ENCODE results near the gene MB. TPM values are rescaled to one million over a fixed set of nuclear protein-coding genes. Genes with fewer than 3 reads are reported as not detected.

MB gene
- total RNA-seq, 1 experiment from 2014 or later: 1.5 TPM

DNA sequence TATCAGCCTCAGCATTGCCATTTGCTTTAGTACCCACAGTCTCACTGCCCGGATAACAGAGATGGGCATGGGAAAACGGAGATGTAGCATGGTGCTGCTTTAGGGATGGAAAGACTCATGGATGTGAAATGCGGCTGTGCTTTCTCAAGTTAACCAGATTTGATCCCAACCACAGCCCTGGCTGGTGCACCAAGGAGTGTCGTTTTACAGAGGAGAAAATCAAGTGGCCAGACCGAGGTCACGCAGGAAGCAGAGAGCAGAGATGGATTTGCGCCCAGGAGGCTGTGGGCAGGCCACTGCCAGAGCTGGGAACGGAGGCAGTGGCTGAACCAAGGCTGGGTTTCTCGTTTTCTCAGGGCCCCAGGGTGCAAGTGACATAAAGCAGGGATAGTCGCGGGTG lies 9.0 kb downstream of the MB start (continued):
- TF ChIP-seq, protein P1, sequence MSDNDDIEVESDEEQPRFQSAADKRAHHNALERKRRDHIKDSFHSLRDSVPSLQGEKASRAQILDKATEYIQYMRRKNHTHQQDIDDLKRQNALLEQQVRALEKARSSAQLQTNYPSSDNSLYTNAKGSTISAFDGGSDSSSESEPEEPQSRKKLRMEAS (IDR thresholded peaks at IDR 0.05): no peak
- TF ChIP-seq SP1 (IDR thresholded peaks at IDR 0.05; ENCODE audit: low read depth): no peak

GRCh38 chr22:35606916-35607315 lies 10.2 kb downstream of the MB start:
- H4K20me1 ChIP-seq (ENCODE audit: insufficient read depth): no peaks in the 10 kb centered on the region
- H3K36me3 ChIP-seq (ENCODE audit: control insufficient read depth in 1 of 2, insufficient read depth in 2 of 2, low read length in 2 of 2): no peaks in the 10 kb centered on the region
- ChIA-PET CTCF (no interaction called here), POLR2A (no interaction called here), RAD21 (ENCODE audit: low non-redundant PET in 1 of 2, low total read pairs in 2 of 2, uncharacterized antibody in 2 of 2, unreplicated experiment in 2 of 2) (no interaction called here)
- ATAC-seq (no peak), DNase-seq (ENCODE audit: low read depth, low spot score) (no peak)
- H3K4me1 ChIP-seq (ENCODE audit: control insufficient read depth in 1 of 2, insufficient read depth in 2 of 2, low read length in 2 of 2): peaks cover 6 to 21% of the 10 kb centered on the region in 2 experiments; a peak in 3 of 4 replicates
- H3K9me3 ChIP-seq (ENCODE audit: control insufficient read depth in 1 of 2, insufficient read depth in 1 of 2, low read depth in 1 of 2, low read length in 2 of 2): no peaks in the 10 kb centered on the region
- H3K9ac ChIP-seq (ENCODE audit: low read length): no peak overlapping the region
- no peak overlapping the region for H3K4me2 ChIP-seq (ENCODE audit: low read length)
- H3K27me3 ChIP-seq (ENCODE audit: insufficient read depth, low read length): no peaks in the 10 kb centered on the region
- no peak overlapping the region for H3K27ac ChIP-seq (ENCODE audit: low read depth, low read length)
- no peak overlapping the region for H2AFZ ChIP-seq (ENCODE audit: low read depth, low read length, poor library complexity, severe bottlenecking)
- BruUV-seq (replicated peaks): no TSS peak
- intact Hi-C loops (cut with micrococcal nuclease): no loop called here
- H3K4me3 ChIP-seq (replicated peaks in 1 of 2; ENCODE audit: low read depth in 1 of 2, low read length in 2 of 2): no peak overlapping the region
- H3K79me2 ChIP-seq (ENCODE audit: insufficient read depth, low read length): no peaks in the 10 kb centered on the region
- H3K9me2 ChIP-seq (ENCODE audit: insufficient read depth): no peaks in the 10 kb centered on the region
- TF ChIP-seq ZNF274 (IDR thresholded peaks at IDR 0.05; ENCODE audit: low read depth, low read length) (no peak), EZH2phosphoT487 (IDR thresholded peaks at IDR 0.05; ENCODE audit: borderline replicate concordance) (no peak), ZFX (IDR thresholded peaks at IDR 0.05) (no peak), CEBPB (IDR thresholded peaks at IDR 0.05; ENCODE audit: low read depth) (no peak), SIN3A (IDR thresholded peaks at IDR 0.05; ENCODE audit: low read depth) (no peak), EZH2 (IDR thresholded peaks at IDR 0.05) (no peak), POLR2AphosphoS5 (IDR thresholded peaks at IDR 0.05; ENCODE audit: low read depth, low read length) (no peak), FOSL1 (IDR thresholded peaks at IDR 0.05; ENCODE audit: low read depth) (no peak), CBX3 (IDR thresholded peaks at IDR 0.05; ENCODE audit: low read depth) (no peak), RAD21 (IDR thresholded peaks at IDR 0.05; ENCODE audit: low read depth) (no peak), ATF3 (IDR thresholded peaks at IDR 0.05) (no peak), SRF (IDR thresholded peaks at IDR 0.05; ENCODE audit: low read depth) (no peak), POLR2A (IDR thresholded peaks at IDR 0.05; ENCODE audit: borderline replicate concordance, extremely low read depth, insufficient read depth, insufficient read length) (no peak), ELF1 (IDR thresholded peaks at IDR 0.05; ENCODE audit: borderline replicate concordance, low read depth) (no peak), JUND (IDR thresholded peaks at IDR 0.05) (no peak), EGR1 (IDR thresholded peaks at IDR 0.05; ENCODE audit: low read depth) (no peak)
- TF ChIP-seq, protein P2, sequence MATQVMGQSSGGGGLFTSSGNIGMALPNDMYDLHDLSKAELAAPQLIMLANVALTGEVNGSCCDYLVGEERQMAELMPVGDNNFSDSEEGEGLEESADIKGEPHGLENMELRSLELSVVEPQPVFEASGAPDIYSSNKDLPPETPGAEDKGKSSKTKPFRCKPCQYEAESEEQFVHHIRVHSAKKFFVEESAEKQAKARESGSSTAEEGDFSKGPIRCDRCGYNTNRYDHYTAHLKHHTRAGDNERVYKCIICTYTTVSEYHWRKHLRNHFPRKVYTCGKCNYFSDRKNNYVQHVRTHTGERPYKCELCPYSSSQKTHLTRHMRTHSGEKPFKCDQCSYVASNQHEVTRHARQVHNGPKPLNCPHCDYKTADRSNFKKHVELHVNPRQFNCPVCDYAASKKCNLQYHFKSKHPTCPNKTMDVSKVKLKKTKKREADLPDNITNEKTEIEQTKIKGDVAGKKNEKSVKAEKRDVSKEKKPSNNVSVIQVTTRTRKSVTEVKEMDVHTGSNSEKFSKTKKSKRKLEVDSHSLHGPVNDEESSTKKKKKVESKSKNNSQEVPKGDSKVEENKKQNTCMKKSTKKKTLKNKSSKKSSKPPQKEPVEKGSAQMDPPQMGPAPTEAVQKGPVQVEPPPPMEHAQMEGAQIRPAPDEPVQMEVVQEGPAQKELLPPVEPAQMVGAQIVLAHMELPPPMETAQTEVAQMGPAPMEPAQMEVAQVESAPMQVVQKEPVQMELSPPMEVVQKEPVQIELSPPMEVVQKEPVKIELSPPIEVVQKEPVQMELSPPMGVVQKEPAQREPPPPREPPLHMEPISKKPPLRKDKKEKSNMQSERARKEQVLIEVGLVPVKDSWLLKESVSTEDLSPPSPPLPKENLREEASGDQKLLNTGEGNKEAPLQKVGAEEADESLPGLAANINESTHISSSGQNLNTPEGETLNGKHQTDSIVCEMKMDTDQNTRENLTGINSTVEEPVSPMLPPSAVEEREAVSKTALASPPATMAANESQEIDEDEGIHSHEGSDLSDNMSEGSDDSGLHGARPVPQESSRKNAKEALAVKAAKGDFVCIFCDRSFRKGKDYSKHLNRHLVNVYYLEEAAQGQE (IDR thresholded peaks at IDR 0.05; ENCODE audit: low read depth): no peak
- TF ChIP-seq, protein P3, sequence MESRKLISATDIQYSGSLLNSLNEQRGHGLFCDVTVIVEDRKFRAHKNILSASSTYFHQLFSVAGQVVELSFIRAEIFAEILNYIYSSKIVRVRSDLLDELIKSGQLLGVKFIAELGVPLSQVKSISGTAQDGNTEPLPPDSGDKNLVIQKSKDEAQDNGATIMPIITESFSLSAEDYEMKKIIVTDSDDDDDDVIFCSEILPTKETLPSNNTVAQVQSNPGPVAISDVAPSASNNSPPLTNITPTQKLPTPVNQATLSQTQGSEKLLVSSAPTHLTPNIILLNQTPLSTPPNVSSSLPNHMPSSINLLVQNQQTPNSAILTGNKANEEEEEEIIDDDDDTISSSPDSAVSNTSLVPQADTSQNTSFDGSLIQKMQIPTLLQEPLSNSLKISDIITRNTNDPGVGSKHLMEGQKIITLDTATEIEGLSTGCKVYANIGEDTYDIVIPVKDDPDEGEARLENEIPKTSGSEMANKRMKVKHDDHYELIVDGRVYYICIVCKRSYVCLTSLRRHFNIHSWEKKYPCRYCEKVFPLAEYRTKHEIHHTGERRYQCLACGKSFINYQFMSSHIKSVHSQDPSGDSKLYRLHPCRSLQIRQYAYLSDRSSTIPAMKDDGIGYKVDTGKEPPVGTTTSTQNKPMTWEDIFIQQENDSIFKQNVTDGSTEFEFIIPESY (IDR thresholded peaks at IDR 0.05; ENCODE audit: extremely low read depth, insufficient replicate concordance, low read length): no peak
